ENCODE measurements around the gene KCNK7.

DNA sequence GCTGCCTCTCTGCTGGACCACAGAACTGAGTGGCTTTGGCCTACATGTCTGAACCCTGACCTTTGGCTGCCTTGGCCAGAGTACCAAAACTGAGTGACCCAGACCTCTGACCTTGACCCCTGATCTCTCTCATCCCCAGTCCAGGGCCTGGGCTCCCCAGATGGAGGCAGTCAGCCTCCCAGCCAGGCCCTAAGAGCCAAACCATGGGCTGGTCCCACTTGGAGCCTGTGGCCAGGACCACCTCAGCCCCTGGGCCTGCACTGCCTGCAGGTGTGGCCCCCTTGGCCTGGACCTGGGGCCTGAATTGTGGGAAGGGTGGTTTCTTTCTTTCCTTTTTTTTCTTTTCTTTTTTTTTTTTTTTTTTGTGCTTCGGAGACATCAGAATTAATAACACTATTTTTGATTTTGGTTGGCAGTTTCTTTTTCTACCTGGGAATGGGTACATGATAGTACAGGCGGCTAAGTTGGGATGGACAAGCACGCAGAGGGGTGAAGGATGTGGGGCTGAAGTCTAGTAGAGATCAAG lies 41.5 kb upstream of the KCNK7 start:
- TF ChIP-seq GATA3 (IDR thresholded peaks at IDR 0.05; ENCODE audit: low read depth, low read length) (no peak), GATA2 (IDR thresholded peaks at IDR 0.05; ENCODE audit: low read depth, low read length) (no peak)
